HG02840 (cell line): ENCODE measurements around the gene ARHGAP45.
A peak's percentile ranks its signal among the peaks of the same experiment; 100 is the strongest.

ENCODE experiments used
- ATAC-seq: cut with Tn5 transposase; IDR thresholded peaks from one replicate; pipeline ENCODE4 v1.9.1; 2021; ENCODE audit warnings: mild to moderate bottlenecking, moderate library complexity, moderate number of reproducible peaks; ENCODE audit not compliant: unreplicated experiment, low FRiP score

ARHGAP45 gene

GRCh38 chr19:1085053-1085658 lies 18.2 kb downstream of the ARHGAP45 start:
- no peak for ATAC-seq

GRCh38 chr19:1085676-1086442 lies 18.9 kb downstream of the ARHGAP45 start:
- no peak for ATAC-seq

GRCh38 chr19:1086613-1087012 lies 19.6 kb downstream of the ARHGAP45 start:
- ATAC-seq = no peak

- ATAC-seq = no peak
These were observed 20.9 kb downstream of the ARHGAP45 start for GRCh38 chr19:1087813-1088415.

GRCh38 chr19:1088416-1089010 lies 21.5 kb downstream of the ARHGAP45 start:
- ATAC-seq = no peak

- ATAC-seq = no peak
These were observed 22.3 kb downstream of the ARHGAP45 start for GRCh38 chr19:1089126-1089771.

- no peak for ATAC-seq
These were observed 22.9 kb downstream of the ARHGAP45 start for GRCh38 chr19:1089891-1090290.

- no peak for ATAC-seq
These were observed 24.0 kb downstream of the ARHGAP45 start for GRCh38 chr19:1090731-1091543.

GRCh38 chr19:1091544-1092175 lies 24.7 kb downstream of the ARHGAP45 start:
- no peak for ATAC-seq

GRCh38 chr19:1093330-1093729 lies 26.4 kb downstream of the ARHGAP45 start:
- ATAC-seq = no peak

GRCh38 chr19:1093811-1094553 lies 27.0 kb downstream of the ARHGAP45 start:
- ATAC-seq = no peak

- peak; percentile 4 for ATAC-seq
These were observed 27.6 kb downstream of the ARHGAP45 start for GRCh38 chr19:1094655-1094977.

- peak; percentile 73 for ATAC-seq
These were observed 28.2 kb downstream of the ARHGAP45 start, which contains the start of gene POLR2E for GRCh38 chr19:1094978-1095701. TSS of gene POLR2E (minus strand) at chr19:1095375. CDS start at chr19:1095315, 60 bp downstream.

GRCh38 chr19:1097810-1098176 lies 30.8 kb downstream of the ARHGAP45 start:
- ATAC-seq = no peak

- ATAC-seq = no peak
These were observed 31.4 kb downstream of the ARHGAP45 start for GRCh38 chr19:1098177-1099051.

GRCh38 chr19:1101337-1101698 lies 34.4 kb downstream of the ARHGAP45 start:
- no peak for ATAC-seq

- ATAC-seq = no peak
These were observed 35.6 kb downstream of the ARHGAP45 start for GRCh38 chr19:1102407-1103131.
